ENCODE results near the gene MANEA. TPM values are rescaled to one million over a fixed set of nuclear protein-coding genes. Genes with fewer than 3 reads are reported as not detected.

Gene MANEA
- polyA plus RNA-seq, 3 donors: 2.5 to 8.1 (median 4.8) TPM

DNA sequence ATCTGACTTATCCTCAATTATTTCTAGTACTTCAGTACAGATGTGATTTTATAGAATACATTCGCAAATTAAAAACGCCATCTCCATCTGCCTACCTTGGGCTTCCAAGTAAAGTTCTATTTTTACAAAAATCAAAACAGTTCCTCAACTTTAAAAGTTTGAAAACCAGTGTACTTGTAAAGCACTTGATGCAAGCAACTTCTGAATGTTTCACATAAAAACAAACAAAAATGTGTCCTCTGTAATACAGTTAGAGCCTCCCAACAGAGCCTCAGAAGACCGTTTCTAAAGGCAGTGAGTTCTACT, 384 bp upstream of the MANEA start:
- H3K9ac ChIP-seq (ENCODE audit: insufficient read depth, low read length, poor library complexity, severe bottlenecking): peak overlapping the region; percentile 81
- DNase-seq: no peak
- H3K27ac ChIP-seq (ENCODE audit: low read depth in 1 of 2, low read length in 2 of 2): peak overlapping the region; percentile 90 to 96
- TF ChIP-seq, protein P1, sequence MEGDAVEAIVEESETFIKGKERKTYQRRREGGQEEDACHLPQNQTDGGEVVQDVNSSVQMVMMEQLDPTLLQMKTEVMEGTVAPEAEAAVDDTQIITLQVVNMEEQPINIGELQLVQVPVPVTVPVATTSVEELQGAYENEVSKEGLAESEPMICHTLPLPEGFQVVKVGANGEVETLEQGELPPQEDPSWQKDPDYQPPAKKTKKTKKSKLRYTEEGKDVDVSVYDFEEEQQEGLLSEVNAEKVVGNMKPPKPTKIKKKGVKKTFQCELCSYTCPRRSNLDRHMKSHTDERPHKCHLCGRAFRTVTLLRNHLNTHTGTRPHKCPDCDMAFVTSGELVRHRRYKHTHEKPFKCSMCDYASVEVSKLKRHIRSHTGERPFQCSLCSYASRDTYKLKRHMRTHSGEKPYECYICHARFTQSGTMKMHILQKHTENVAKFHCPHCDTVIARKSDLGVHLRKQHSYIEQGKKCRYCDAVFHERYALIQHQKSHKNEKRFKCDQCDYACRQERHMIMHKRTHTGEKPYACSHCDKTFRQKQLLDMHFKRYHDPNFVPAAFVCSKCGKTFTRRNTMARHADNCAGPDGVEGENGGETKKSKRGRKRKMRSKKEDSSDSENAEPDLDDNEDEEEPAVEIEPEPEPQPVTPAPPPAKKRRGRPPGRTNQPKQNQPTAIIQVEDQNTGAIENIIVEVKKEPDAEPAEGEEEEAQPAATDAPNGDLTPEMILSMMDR (IDR thresholded peaks at IDR 0.05): no peak
- Mint-ChIP-seq H3K27me3 (ENCODE audit: low read depth in 3 of 3) (peaks cover 0 to 2% (median 0%) of the 10 kb centered on the region in 3 donors), H3K4me3 (peak overlapping the region; percentile 87 to 98), H3K4me1 (peaks cover 52% of the 10 kb centered on the region), H3K9me3 (no peaks in the 10 kb centered on the region), H3K27ac (peak overlapping the region; percentile 91 to 97 (median 95)), H3K36me3 (no peaks in the 10 kb centered on the region)
- intact Hi-C loops (cut with micrococcal nuclease): no loop called here
- 0% methylated on average over 1 of the region's 3 CpGs for WGBS (ENCODE audit: insufficient coverage)
- peak overlapping the region; percentile 93 for H2AFZ ChIP-seq (ENCODE audit: insufficient read depth, low read depth, low read length, poor library complexity, severe bottlenecking)
- H3K4me3 ChIP-seq (replicated peaks in 1 of 3; ENCODE audit: low read depth in 2 of 3, low read length in 3 of 3): peak overlapping the region; percentile 82 to 98 (median 86)
- H3K36me3 ChIP-seq (replicated peaks in 1 of 2; ENCODE audit: control insufficient read depth in 1 of 2, insufficient read depth in 2 of 2, low read length in 2 of 2): no peaks in the 10 kb centered on the region
- H3K4me1 ChIP-seq (ENCODE audit: control insufficient read depth in 1 of 2, insufficient read depth in 2 of 2, low read length in 2 of 2): peaks cover 17 to 46% of the 10 kb centered on the region in 2 donors
- H3K79me2 ChIP-seq (ENCODE audit: insufficient read depth, low read length): peaks cover 66% of the 10 kb centered on the region
- peak overlapping the region; percentile 92 for H3K4me2 ChIP-seq (replicated peaks; ENCODE audit: extremely low read depth, low read length, poor library complexity, severe bottlenecking)
- H3K27me3 ChIP-seq (ENCODE audit: control insufficient read depth in 2 of 2, insufficient read depth in 2 of 2, low read length in 2 of 2): no peaks in the 10 kb centered on the region
- H4K20me1 ChIP-seq (ENCODE audit: insufficient read depth, low read length): no peaks in the 10 kb centered on the region
- no peaks in the 10 kb centered on the region for H3K9me3 ChIP-seq (replicated peaks in 1 of 2; ENCODE audit: control insufficient read depth in 1 of 2, insufficient read depth in 1 of 2, low read length in 2 of 2)

DNA sequence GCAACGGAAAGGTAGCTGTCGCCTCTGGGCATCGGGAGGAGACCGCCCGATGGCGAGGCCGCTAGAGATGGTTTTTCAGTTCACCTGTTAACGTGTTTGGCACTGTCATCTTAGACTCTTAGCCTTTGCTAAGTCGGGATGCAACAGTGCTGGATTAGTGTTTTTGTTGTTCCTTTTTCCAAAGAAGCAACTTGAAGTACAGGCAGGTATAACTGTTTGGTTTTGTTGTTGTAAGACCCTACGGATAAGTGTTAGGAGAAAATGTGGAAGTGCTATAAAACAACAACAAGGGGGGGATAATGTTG, 723 bp downstream of the MANEA start:
- no peaks in the 10 kb centered on the region for H3K36me3 Mint-ChIP-seq
- H3K4me2 ChIP-seq (replicated peaks; ENCODE audit: extremely low read depth, low read length, poor library complexity, severe bottlenecking): peak overlapping the region; percentile 92
- peak overlapping the region; percentile 82 to 98 (median 86) for H3K4me3 ChIP-seq (replicated peaks in 1 of 3; ENCODE audit: low read depth in 2 of 3, low read length in 3 of 3)
- H3K27ac Mint-ChIP-seq: peak overlapping the region; percentile 91 to 97 (median 95)
- H3K4me1 ChIP-seq (ENCODE audit: control insufficient read depth in 1 of 2, insufficient read depth in 2 of 2, low read length in 2 of 2): peaks cover 8 to 36% of the 10 kb centered on the region in 2 donors
- TF ChIP-seq, protein P1 (IDR thresholded peaks at IDR 0.05): no peak
- H2AFZ ChIP-seq (ENCODE audit: insufficient read depth, low read depth, low read length, poor library complexity, severe bottlenecking): peak overlapping the region; percentile 93
- H3K9me3 ChIP-seq (replicated peaks in 1 of 2; ENCODE audit: control insufficient read depth in 1 of 2, insufficient read depth in 1 of 2, low read length in 2 of 2): no peaks in the 10 kb centered on the region
- peaks cover 65% of the 10 kb centered on the region for H3K79me2 ChIP-seq (ENCODE audit: insufficient read depth, low read length)
- H3K9ac ChIP-seq (ENCODE audit: insufficient read depth, low read length, poor library complexity, severe bottlenecking): peak overlapping the region; percentile 81
- peaks cover 0 to 3% (median 0%) of the 10 kb centered on the region in 7 donors for H3K9me3 Mint-ChIP-seq
- intact Hi-C loops (cut with micrococcal nuclease): no loop called here
- H3K4me3 Mint-ChIP-seq: peak overlapping the region; percentile 87 to 98
- peak overlapping the region; percentile 90 to 96 for H3K27ac ChIP-seq (ENCODE audit: low read depth in 1 of 2, low read length in 2 of 2)
- H4K20me1 ChIP-seq (ENCODE audit: insufficient read depth, low read length): no peaks in the 10 kb centered on the region
- no peaks in the 10 kb centered on the region for H3K36me3 ChIP-seq (replicated peaks in 1 of 2; ENCODE audit: control insufficient read depth in 1 of 2, insufficient read depth in 2 of 2, low read length in 2 of 2)
- 1% methylated on average over 10 of the region's 10 CpGs for WGBS (ENCODE audit: insufficient coverage)
- H3K27me3 Mint-ChIP-seq (ENCODE audit: low read depth in 3 of 3): peaks cover 0 to 2% (median 0%) of the 10 kb centered on the region in 3 donors
- peaks cover 42% of the 10 kb centered on the region for H3K4me1 Mint-ChIP-seq
- DNase-seq: peak in 1 of 3 donors; percentile 4
- no peaks in the 10 kb centered on the region for H3K27me3 ChIP-seq (ENCODE audit: control insufficient read depth in 2 of 2, insufficient read depth in 2 of 2, low read length in 2 of 2)

All from CD14-positive monocyte (primary cell).